ENCODE results near the gene COPA.
"Not testable (repeated sequence)": the region's sequence is repeated elsewhere in the genome, so short reads cannot be mapped to it uniquely, and the experiment has no call there.

Gene COPA

GRCh38 chr1:160328184-160328583 is 14.9 kb downstream of the COPA start:
- no peak for DNase-seq (ENCODE audit: low read depth, low spot score)

- no peak for DNase-seq (ENCODE audit: low read depth, low spot score)
Measured at GRCh38 chr1:160326418-160326817, 16.6 kb downstream of the COPA start.

GRCh38 chr1:160325252-160325651 is 17.8 kb downstream of the COPA start:
- DNase-seq (ENCODE audit: low read depth, low spot score) = no peak

- DNase-seq (ENCODE audit: low read depth, low spot score) = no peak
Measured at GRCh38 chr1:160322831-160323230, 20.2 kb downstream of the COPA start.

GRCh38 chr1:160315359-160315758 is 27.7 kb downstream of the COPA start:
- DNase-seq (ENCODE audit: low read depth, low spot score) = no peak

- no peak for DNase-seq (ENCODE audit: low read depth, low spot score)
Measured at GRCh38 chr1:160309571-160309970, 33.5 kb downstream of the COPA start.

GRCh38 chr1:160309185-160309557 is 33.9 kb downstream of the COPA start:
- DNase-seq (ENCODE audit: low read depth, low spot score) = no peak

- DNase-seq (ENCODE audit: low read depth, low spot score) = no peak
Measured at GRCh38 chr1:160308451-160309184, 34.4 kb downstream of the COPA start.

GRCh38 chr1:160307118-160307791 is 35.8 kb downstream of the COPA start:
- DNase-seq (ENCODE audit: low read depth, low spot score) = no peak

- no peak for DNase-seq (ENCODE audit: low read depth, low spot score)
Measured at GRCh38 chr1:160300173-160300572, 42.9 kb downstream of the COPA start.

- DNase-seq (ENCODE audit: low read depth, low spot score) = no peak
Measured at GRCh38 chr1:160296036-160296435, 47.0 kb downstream of the COPA start.

GRCh38 chr1:160293020-160293968 is 49.8 kb downstream of the COPA start:
- DNase-seq (ENCODE audit: low read depth, low spot score) = no peak

- peak; percentile 37 for DNase-seq (ENCODE audit: low read depth, low spot score)
Measured at GRCh38 chr1:160291248-160292220, 51.5 kb downstream of the COPA start.

- DNase-seq (ENCODE audit: low read depth, low spot score) = not testable (repeated sequence)
Measured at GRCh38 chr1:160287769-160288168, 55.3 kb downstream of the COPA start.

- DNase-seq (ENCODE audit: low read depth, low spot score) = no peak
Measured at GRCh38 chr1:160285506-160285905, 57.5 kb downstream of the COPA start.

- peak; percentile 78 for DNase-seq (ENCODE audit: low read depth, low spot score)
Measured at GRCh38 chr1:160284782-160285344, 58.2 kb downstream of the COPA start, which contains the start of gene PEX19. Gene PEX19 (minus strand): TSS chr1:160285133. CDS start chr1:160285124, 9 bp downstream.

GRCh38 chr1:160284220-160284781 is 58.7 kb downstream of the COPA start:
- no peak for DNase-seq (ENCODE audit: low read depth, low spot score)

- no peak for DNase-seq (ENCODE audit: low read depth, low spot score)
Measured at GRCh38 chr1:160282807-160283206, 60.2 kb downstream of the COPA start.

- no peak for DNase-seq (ENCODE audit: low read depth, low spot score)
Measured at GRCh38 chr1:160277987-160278386, 65.1 kb downstream of the COPA start.

GRCh38 chr1:160277330-160277729 is 65.7 kb downstream of the COPA start:
- no peak for DNase-seq (ENCODE audit: low read depth, low spot score)

All from smooth muscle cell of the brain vasculature (primary cell).